Sigmoid colon (tissue), 4 donors: ENCODE measurements around the gene ENTREP3.

Experiments
- CTCF ChIP-seq, 4 experiments: fragments of 450-650 bp in 3 of 4; fragments of 200-600 bp in 1 of 4; IDR thresholded peaks; one replicate each; pipeline ENCODE4 v1.5.1; 2016 to 2019; ENCODE audit warnings: antibody characterized with exemption in 4 of 4, mild to moderate bottlenecking in 3 of 4, moderate library complexity in 2 of 4
- POLR2A ChIP-seq, 2 donors: fragments of 450-650 bp; IDR thresholded peaks; one replicate each; pipeline ENCODE4 v1.6.1; 2016; ENCODE audit warnings: antibody characterized with exemption in 2 of 2, mild to moderate bottlenecking in 2 of 2, moderate library complexity in 2 of 2
- POLR2AphosphoS5 ChIP-seq, 4 donors: sonication (generic); formaldehyde crosslinking; IDR thresholded peaks; one replicate each; pipeline ENCODE4 v1.6.1; 2017; ENCODE audit warnings: antibody characterized with exemption in 4 of 4

GRCh38 chr1:155219592-155220031 lies 35.7 kb downstream of the ENTREP3 start:
- no peak for TF ChIP-seq POLR2A (IDR thresholded peaks at IDR 0.05)
- TF ChIP-seq POLR2AphosphoS5 (IDR thresholded peaks at IDR 0.05): no peak
- no peak for TF ChIP-seq CTCF (IDR thresholded peaks at IDR 0.05)
